Erythroblast (primary cell): ENCODE results near the gene AFAP1.

ENCODE experiments used
- GATA1 ChIP-seq: IDR thresholded peaks from 2 replicates; pipeline ENCODE4 v1.6.1; 2011; ENCODE audit warnings: low read depth, mild to moderate bottlenecking, control low read depth, low read length, moderate library complexity
- POLR2A ChIP-seq: IDR thresholded peaks from 2 replicates; pipeline ENCODE4 v1.6.1; 2011; ENCODE audit warnings: mild to moderate bottlenecking, low read length

DNA sequence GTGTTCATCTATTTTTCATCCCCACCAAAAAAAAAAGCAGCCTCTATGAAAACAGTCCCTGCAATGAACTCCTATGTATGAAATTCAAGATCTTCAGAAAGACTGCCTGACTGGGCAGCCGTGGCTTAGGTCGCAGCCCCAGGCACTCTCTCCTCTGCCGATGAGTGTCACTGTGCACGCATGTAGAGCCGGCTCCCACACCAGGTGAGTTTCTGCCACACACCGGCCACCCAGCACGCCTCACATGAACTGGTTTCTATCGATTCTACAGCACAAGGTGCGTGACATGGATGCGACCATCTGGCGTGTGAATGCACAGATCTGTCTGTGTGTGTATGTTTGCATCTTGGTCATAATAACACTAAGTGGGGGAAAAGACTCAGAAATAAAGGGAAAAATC is 140.4 kb downstream of the AFAP1 start:
- no peak for TF ChIP-seq POLR2A
- no peak for TF ChIP-seq GATA1
